SK-N-SH treated with all-trans-retinoic acid at 6 μM for 48 hours (cell line): Measurements from ENCODE around the gene FOXS1.

ENCODE experiments used
- ATAC-seq: fragments of 200-7000 bp; cut with Tn5 transposase; 3 replicates; pipeline ENCODE4 v1.9.1; 2020; ENCODE audit warnings: mild to moderate bottlenecking, moderate library complexity
- ARNTL ChIP-seq: fragments of 450-650 bp; formaldehyde crosslinking; IDR thresholded peaks from 2 replicates; pipeline ENCODE4 v1.5.0; 2020; ENCODE audit warnings: low read depth, mild to moderate bottlenecking, moderate library complexity, borderline replicate concordance
- BACH2 ChIP-seq: fragments of 250-450 bp; sonication (Bioruptor Pico); IDR thresholded peaks from 2 replicates; pipeline ENCODE4 v1.9.0; 2021; ENCODE audit warnings: mild to moderate bottlenecking, borderline replicate concordance
- CREB5 ChIP-seq: fragments of 250-450 bp; sonication (Bioruptor Pico); IDR thresholded peaks from 2 replicates; pipeline ENCODE4 v1.5.1; 2020; ENCODE audit warnings: low read depth, mild to moderate bottlenecking, moderate library complexity
- CSDC2 ChIP-seq: fragments of 250-450 bp; sonication (Bioruptor Pico); IDR thresholded peaks from 2 replicates; pipeline ENCODE4 v1.5.0; 2020; ENCODE audit warnings: mild to moderate bottlenecking, moderate library complexity
- CSRNP3 ChIP-seq: fragments of 250-450 bp; sonication (Bioruptor Pico); IDR thresholded peaks from 2 replicates; pipeline ENCODE4 v1.5.1; 2021; ENCODE audit warnings: mild to moderate bottlenecking, moderate library complexity
- ESRRG ChIP-seq: fragments of 250-450 bp; sonication (Bioruptor Pico); IDR thresholded peaks from 2 replicates; pipeline ENCODE4 v1.6.1; 2021; ENCODE audit warnings: mild to moderate bottlenecking
- GLIS3 ChIP-seq: fragments of 250-450 bp; sonication (Bioruptor Pico); IDR thresholded peaks from 2 replicates; pipeline ENCODE4 v1.5.0; 2020; ENCODE audit warnings: mild to moderate bottlenecking, moderate library complexity
- ISL1 ChIP-seq: fragments of 250-450 bp; sonication (Bioruptor Pico); IDR thresholded peaks from 2 replicates; pipeline ENCODE4 v2.1.2; 2022; ENCODE audit warnings: mild to moderate bottlenecking, moderate library complexity
- POU6F1 ChIP-seq: fragments of 250-450 bp; sonication (Bioruptor Pico); IDR thresholded peaks from 2 replicates; pipeline ENCODE4 v1.8.0; 2021; ENCODE audit warnings: low read depth, mild to moderate bottlenecking, moderate library complexity, borderline replicate concordance
- PPARA ChIP-seq: fragments of 250-450 bp; sonication (Bioruptor Pico); IDR thresholded peaks from 2 replicates; pipeline ENCODE4 v1.5.0; 2020; ENCODE audit warnings: mild to moderate bottlenecking, borderline replicate concordance
- RARB ChIP-seq: fragments of 250-450 bp; sonication (Bioruptor Pico); IDR thresholded peaks from 2 replicates; pipeline ENCODE4 v1.8.0; 2021; ENCODE audit warnings: mild to moderate bottlenecking, moderate library complexity
- SNAI2 ChIP-seq: fragments of 250-450 bp; sonication (Bioruptor Pico); IDR thresholded peaks from 2 replicates; pipeline ENCODE4 v1.5.0; 2020; ENCODE audit warnings: mild to moderate bottlenecking, moderate library complexity
- TCF4 ChIP-seq: fragments of 250-450 bp; sonication (Bioruptor Pico); IDR thresholded peaks from 2 replicates; pipeline ENCODE4 v1.8.0; 2021; ENCODE audit warnings: mild to moderate bottlenecking, moderate library complexity, borderline replicate concordance
- TOX ChIP-seq: fragments of 250-450 bp; sonication (Bioruptor Pico); IDR thresholded peaks from 2 replicates; pipeline ENCODE4 v1.8.0; 2021; ENCODE audit warnings: mild to moderate bottlenecking, moderate library complexity, borderline replicate concordance
- TSHZ2 ChIP-seq: fragments of 250-450 bp; sonication (Bioruptor Pico); IDR thresholded peaks from 2 replicates; pipeline ENCODE4 v1.5.0; 2020; ENCODE audit warnings: mild to moderate bottlenecking, moderate library complexity
- ZC3H10 ChIP-seq: fragments of 250-450 bp; sonication (Bioruptor Pico); IDR thresholded peaks from 2 replicates; pipeline ENCODE4 v1.5.1; 2021; ENCODE audit warnings: mild to moderate bottlenecking, moderate library complexity
- ZFP3 ChIP-seq: fragments of 250-450 bp; sonication (Bioruptor Pico); IDR thresholded peaks from 2 replicates; pipeline ENCODE4 v1.5.0; 2020; ENCODE audit warnings: mild to moderate bottlenecking, moderate library complexity
- ZFP30 ChIP-seq: fragments of 450-650 bp; formaldehyde crosslinking; IDR thresholded peaks from 2 replicates; pipeline ENCODE4 v1.5.0; 2022; ENCODE audit warnings: mild to moderate bottlenecking, moderate library complexity
- ZNF70 ChIP-seq: fragments of 450-650 bp; formaldehyde crosslinking; IDR thresholded peaks from 2 replicates; pipeline ENCODE4 v1.5.0; 2020; ENCODE audit warnings: mild to moderate bottlenecking, moderate library complexity
- ZNF8 ChIP-seq: fragments of 450-650 bp; formaldehyde crosslinking; IDR thresholded peaks from 2 replicates; pipeline ENCODE4 v1.5.0; 2020; ENCODE audit warnings: mild to moderate bottlenecking, moderate library complexity

FOXS1 gene

GRCh38 chr20:31869673-31869941 lies 24.2 kb upstream of the FOXS1 start:
- TF ChIP-seq ISL1 (CRISPR knock-in tag) (no peak), BACH2 (CRISPR knock-in tag) (no peak), CREB5 (CRISPR knock-in tag) (no peak), RARB (CRISPR knock-in tag) (no peak), CSRNP3 (CRISPR knock-in tag) (no peak), ZNF70 (CRISPR knock-in tag) (no peak), TCF4 (CRISPR knock-in tag) (no peak), ESRRG (CRISPR knock-in tag) (no peak), PPARA (CRISPR knock-in tag) (no peak), ZC3H10 (no peak), GLIS3 (no peak), TSHZ2 (no peak), ZFP30 (CRISPR knock-in tag) (no peak), TOX (CRISPR knock-in tag) (no peak), SNAI2 (no peak)
- TF ChIP-seq, all 23 proteins: peak for 0
- no peak for ATAC-seq

- no peak for TF ChIP-seq POU6F1 (CRISPR knock-in tag)
- TF ChIP-seq ESRRG (CRISPR knock-in tag) = no peak
- TF ChIP-seq ZFP30 (CRISPR knock-in tag) = no peak
- no peak for TF ChIP-seq ZC3H10
- no peak for TF ChIP-seq ARNTL (CRISPR knock-in tag)
- no peak for TF ChIP-seq CSRNP3 (CRISPR knock-in tag)
- no peak for TF ChIP-seq ZNF8 (CRISPR knock-in tag)
- no peak for TF ChIP-seq TCF4 (CRISPR knock-in tag)
- TF ChIP-seq ZFP3 = no peak
- no peak for TF ChIP-seq ISL1 (CRISPR knock-in tag)
- TF ChIP-seq GLIS3 = no peak
- no peak for TF ChIP-seq CSDC2 (CRISPR knock-in tag)
- no peak for TF ChIP-seq TSHZ2
- ATAC-seq = no peak; the same call in 2 of the 3 replicates
Observed at GRCh38 chr20:31868853-31869672, 23.7 kb upstream of the FOXS1 start.
